Liver (tissue), 3 donors: ENCODE results near the gene PCBD1.

ENCODE experiments used
- EGR1 ChIP-seq, 2 donors: IDR thresholded peaks; 2 replicates each; pipeline ENCODE4 v1.6.1; 2016 to 2018; ENCODE audit warnings: antibody characterized with exemption in 2 of 2, low read depth in 2 of 2
- FOXA1 ChIP-seq: IDR thresholded peaks from 2 replicates; pipeline ENCODE4 v1.6.1; 2016; ENCODE audit warnings: antibody characterized with exemption
- FOXA2 ChIP-seq: IDR thresholded peaks from 2 replicates; pipeline ENCODE4 v1.6.1; 2016; ENCODE audit warnings: antibody characterized with exemption
- GABPA ChIP-seq, 2 donors: IDR thresholded peaks in 1 of 2; conservative IDR thresholded peaks in 1 of 2; 2 replicates each; pipeline ENCODE4 v1.6.1; 2016; ENCODE audit warnings: antibody characterized with exemption in 2 of 2, mild to moderate bottlenecking in 1 of 2, moderate library complexity in 1 of 2
- HNF4A ChIP-seq, 2 donors: conservative IDR thresholded peaks; 2 replicates each; pipeline ENCODE4 v1.6.1; 2016; ENCODE audit warnings: antibody characterized with exemption in 2 of 2, mild to moderate bottlenecking in 2 of 2
- MAX ChIP-seq: IDR thresholded peaks from 2 replicates; pipeline ENCODE4 v1.6.1; 2016; ENCODE audit warnings: antibody characterized with exemption
- RAD21 ChIP-seq, 2 donors: IDR thresholded peaks; 2 replicates each; pipeline ENCODE4 v1.6.1; 2016; ENCODE audit warnings: antibody characterized with exemption in 2 of 2, mild to moderate bottlenecking in 2 of 2
- REST ChIP-seq: IDR thresholded peaks from 2 replicates; pipeline ENCODE4 v1.6.1; 2016; ENCODE audit warnings: antibody characterized with exemption, mild to moderate bottlenecking
- RXRA ChIP-seq, 2 donors: IDR thresholded peaks; 2 replicates each; pipeline ENCODE4 v1.6.1; 2017 to 2018; ENCODE audit warnings: antibody characterized with exemption in 2 of 2, mild to moderate bottlenecking in 1 of 2
- TAF1 ChIP-seq: conservative IDR thresholded peaks from 2 replicates; pipeline ENCODE4 v1.6.1; 2016; ENCODE audit warnings: antibody characterized with exemption, mild to moderate bottlenecking
- YY1 ChIP-seq: IDR thresholded peaks from 2 replicates; pipeline ENCODE4 v1.6.1; 2016; ENCODE audit warnings: antibody characterized with exemption, mild to moderate bottlenecking
- TF ChIP-seq, protein P1 (sequence below): fragments of 150-350 bp; IDR thresholded peaks from 2 replicates; pipeline ENCODE4 v1.5.1; 2017; ENCODE audit warnings: improper control_type of control experiment, low read depth, low read length; ENCODE audit not compliant: missing input control
- donor health status: healthy.
- donor health status: healthy.

- TF ChIP-seq TAF1 (no peak), REST (no peak), FOXA1 (no peak), HNF4A (conservative IDR thresholded peaks at IDR 0.05) (no peak), YY1 (no peak), EGR1 (IDR thresholded peaks at IDR 0.05; ENCODE audit: low read depth in 2 of 2) (no peak), FOXA2 (no peak), MAX (no peak), GABPA (IDR thresholded peaks at IDR 0.05 in 1 of 2, conservative IDR thresholded peaks at IDR 0.05 in 1 of 2) (no peak), RXRA (IDR thresholded peaks at IDR 0.05) (no peak), RAD21 (IDR thresholded peaks at IDR 0.05) (no peak)
- TF ChIP-seq, protein P1, sequence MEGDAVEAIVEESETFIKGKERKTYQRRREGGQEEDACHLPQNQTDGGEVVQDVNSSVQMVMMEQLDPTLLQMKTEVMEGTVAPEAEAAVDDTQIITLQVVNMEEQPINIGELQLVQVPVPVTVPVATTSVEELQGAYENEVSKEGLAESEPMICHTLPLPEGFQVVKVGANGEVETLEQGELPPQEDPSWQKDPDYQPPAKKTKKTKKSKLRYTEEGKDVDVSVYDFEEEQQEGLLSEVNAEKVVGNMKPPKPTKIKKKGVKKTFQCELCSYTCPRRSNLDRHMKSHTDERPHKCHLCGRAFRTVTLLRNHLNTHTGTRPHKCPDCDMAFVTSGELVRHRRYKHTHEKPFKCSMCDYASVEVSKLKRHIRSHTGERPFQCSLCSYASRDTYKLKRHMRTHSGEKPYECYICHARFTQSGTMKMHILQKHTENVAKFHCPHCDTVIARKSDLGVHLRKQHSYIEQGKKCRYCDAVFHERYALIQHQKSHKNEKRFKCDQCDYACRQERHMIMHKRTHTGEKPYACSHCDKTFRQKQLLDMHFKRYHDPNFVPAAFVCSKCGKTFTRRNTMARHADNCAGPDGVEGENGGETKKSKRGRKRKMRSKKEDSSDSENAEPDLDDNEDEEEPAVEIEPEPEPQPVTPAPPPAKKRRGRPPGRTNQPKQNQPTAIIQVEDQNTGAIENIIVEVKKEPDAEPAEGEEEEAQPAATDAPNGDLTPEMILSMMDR: no peak
Measured at GRCh38 chr10:70920519-70920918, 32.2 kb upstream of the PCBD1 start.
